Neural cell (in vitro differentiated cells): ENCODE data around the gene NR5A2. TPM values are rescaled to one million over a fixed set of nuclear protein-coding genes. Genes with fewer than 3 reads are reported as not detected.

Experiments used
- H2AFZ ChIP-seq: fragments of 200-600, 300-800 bp; sonication (generic), shearing (Covaris generic); 2 replicates; pipeline ENCODE4 v1.6.0; 2014; ENCODE audit warnings: low read depth, mild to moderate bottlenecking, antibody characterized with exemption, low read length, moderate library complexity
- H3F3A ChIP-seq: fragments of 200-600 bp; shearing (Covaris generic); 2 replicates; pipeline ENCODE4 v1.6.1; 2016; ENCODE audit warnings: mild to moderate bottlenecking, moderate library complexity, mixed read lengths, antibody characterized with exemption, low read length; ENCODE audit not compliant: insufficient read depth, poor library complexity, severe bottlenecking
- H3K27ac ChIP-seq: fragments of 200-600, 300-800 bp; sonication (generic), shearing (Covaris generic); 2 replicates; pipeline ENCODE4 v1.5.1; 2014; ENCODE audit warnings: mild to moderate bottlenecking, low read length, moderate library complexity
- H3K27me3 ChIP-seq: fragments of 300-800, 200-600 bp; sonication (generic), shearing (Covaris generic); 2 replicates; pipeline ENCODE4 v1.6.0; 2014; ENCODE audit warnings: mild to moderate bottlenecking, low read depth, low read length, moderate library complexity; ENCODE audit not compliant: insufficient read depth
- H3K36me3 ChIP-seq: fragments of 300-800, 200-600 bp; sonication (generic), shearing (Covaris generic); 2 replicates; pipeline ENCODE4 v1.5.1; 2014; ENCODE audit warnings: mild to moderate bottlenecking, antibody characterized with exemption, low read length, moderate library complexity; ENCODE audit not compliant: insufficient read depth
- H3K4me2 ChIP-seq: fragments of 300-800, 200-600 bp; sonication (generic), shearing (Covaris generic); 2 replicates; pipeline ENCODE4 v1.6.0; 2014; ENCODE audit warnings: mild to moderate bottlenecking, low read length
- H3K4me3 ChIP-seq: fragments of 300-800, 200-600 bp; sonication (generic), shearing (Covaris generic); 2 replicates; pipeline ENCODE4 v1.5.1; 2014; ENCODE audit warnings: mild to moderate bottlenecking, low read length, moderate library complexity
- H3K79me2 ChIP-seq: fragments of 200-600 bp; shearing (Covaris generic); replicated peaks from 2 replicates; pipeline ENCODE4 v1.6.0; 2014; ENCODE audit warnings: mild to moderate bottlenecking, low read length, moderate library complexity; ENCODE audit not compliant: insufficient read depth
- H3K9ac ChIP-seq: fragments of 300-800, 200-600 bp; sonication (generic), shearing (Covaris generic); 2 replicates; pipeline ENCODE4 v1.6.1; 2016; ENCODE audit warnings: mild to moderate bottlenecking, low read length, mixed read lengths
- H3K9me2 ChIP-seq: fragments of 200-600 bp; shearing (Covaris generic); 2 replicates; pipeline ENCODE4 v1.6.1; 2016; ENCODE audit warnings: mild to moderate bottlenecking, low read length, mixed read lengths; ENCODE audit not compliant: insufficient read depth
- H3K9me3 ChIP-seq: fragments of 200-600, 300-800 bp; sonication (generic), shearing (Covaris generic); 2 replicates; pipeline ENCODE4 v1.6.1; 2016; ENCODE audit warnings: mild to moderate bottlenecking, mixed run types, low read length, moderate library complexity, mixed read lengths
- H4K20me1 ChIP-seq: fragments of 200-600 bp; shearing (Covaris generic); 2 replicates; pipeline ENCODE4 v1.6.1; 2016; ENCODE audit warnings: mild to moderate bottlenecking, mixed run types; ENCODE audit not compliant: insufficient read depth
- CTCF ChIP-seq: fragments of 450-650 bp; IDR thresholded peaks from 2 replicates; pipeline ENCODE4 v1.5.1; 2014; ENCODE audit warnings: antibody characterized with exemption, mild to moderate bottlenecking, moderate library complexity; ENCODE audit not compliant: poor library complexity, severe bottlenecking
- EP300 ChIP-seq: fragments of 450-650 bp; conservative IDR thresholded peaks from 2 replicates; pipeline ENCODE4 v1.6.1; 2014; ENCODE audit warnings: antibody characterized with exemption, mild to moderate bottlenecking, moderate library complexity; ENCODE audit not compliant: poor library complexity, severe bottlenecking
- EZH2 ChIP-seq: fragments of 200-600, 300-800 bp; shearing (Covaris generic), sonication (generic); IDR thresholded peaks from 2 replicates; pipeline ENCODE4 v1.6.1; 2014; ENCODE audit warnings: antibody characterized with exemption, low read length, borderline replicate concordance, mild to moderate bottlenecking; ENCODE audit not compliant: insufficient read depth, poor library complexity, severe bottlenecking
- MXI1 ChIP-seq: fragments of 450-650 bp; conservative IDR thresholded peaks from 2 replicates; pipeline ENCODE4 v1.6.1; 2014; ENCODE audit warnings: antibody characterized with exemption, mild to moderate bottlenecking; ENCODE audit not compliant: poor library complexity, severe bottlenecking
- POLR2AphosphoS5 ChIP-seq: IDR thresholded peaks from 2 replicates; pipeline ENCODE4 v1.6.1; 2012
- RAD21 ChIP-seq: fragments of 450-650 bp; conservative IDR thresholded peaks from 2 replicates; pipeline ENCODE4 v1.6.1; 2014; ENCODE audit warnings: antibody characterized with exemption, mild to moderate bottlenecking, moderate library complexity
- REST ChIP-seq: IDR thresholded peaks from 2 replicates; pipeline ENCODE4 v1.6.1; 2012; ENCODE audit warnings: borderline replicate concordance
- SMC3 ChIP-seq: fragments of 450-650 bp; conservative IDR thresholded peaks from 2 replicates; pipeline ENCODE4 v1.6.1; 2014; ENCODE audit warnings: antibody characterized with exemption, mild to moderate bottlenecking, moderate library complexity; ENCODE audit not compliant: poor library complexity
- TAF1 ChIP-seq: IDR thresholded peaks from 2 replicates; pipeline ENCODE4 v1.6.1; 2012; ENCODE audit warnings: low read depth
- polyA plus RNA-seq: library from polyadenylated mRNA; depleted of rRNA; stranded (reverse); fragments of >200 nt; gene quantifications from 2 replicates; pipeline ENCODE4 v1.2.3, GENCODE V29; 2014

NR5A2 gene
- polyA plus RNA-seq, 1 donor from 2014 or later, result not detected

GRCh38 chr1:200107004-200107470 is 79.5 kb downstream of the NR5A2 start:
- no peak overlapping the region for H3K4me3 ChIP-seq
- no peaks in the 10 kb centered on the region for H4K20me1 ChIP-seq
- no peak overlapping the region for H3K27ac ChIP-seq
- no peaks in the 10 kb centered on the region for H3K79me2 ChIP-seq
- H3F3A ChIP-seq, result no peaks in the 10 kb centered on the region
- no peak for TF ChIP-seq SMC3
- no peak for TF ChIP-seq EP300
- TF ChIP-seq EZH2, result no peak
- no peak for TF ChIP-seq TAF1
- no peak for TF ChIP-seq POLR2AphosphoS5
- no peak for TF ChIP-seq REST
- TF ChIP-seq MXI1, result no peak
- TF ChIP-seq CTCF, result no peak
- no peak for TF ChIP-seq RAD21
- H3K27me3 ChIP-seq, result no peaks in the 10 kb centered on the region
- H3K4me2 ChIP-seq, result no peak overlapping the region
- no peaks in the 10 kb centered on the region for H3K36me3 ChIP-seq
- no peaks in the 10 kb centered on the region for H3K9me3 ChIP-seq
- no peak overlapping the region for H2AFZ ChIP-seq
- H3K9ac ChIP-seq, result no peak overlapping the region
- H3K9me2 ChIP-seq, result no peaks in the 10 kb centered on the region

- Histone ChIP-seq H2AFZ (no peak overlapping the region), H3K4me3 (no peak overlapping the region), H3K79me2 (no peaks in the 10 kb centered on the region), H3K4me2 (no peak overlapping the region), H3K9ac (no peak overlapping the region), H3K9me3 (no peaks in the 10 kb centered on the region), H3K36me3 (no peaks in the 10 kb centered on the region), H3K27ac (no peak overlapping the region), H3K9me2 (no peaks in the 10 kb centered on the region), H4K20me1 (no peaks in the 10 kb centered on the region), H3F3A (no peaks in the 10 kb centered on the region), H3K27me3 (no peaks in the 10 kb centered on the region)
- TF ChIP-seq EP300 (no peak), REST (no peak), EZH2 (no peak), TAF1 (no peak), SMC3 (no peak), POLR2AphosphoS5 (no peak), RAD21 (no peak), MXI1 (no peak), CTCF (no peak)
Observed at GRCh38 chr1:200108659-200109058, 81.1 kb downstream of the NR5A2 start.
